ENCODE results near the gene KCNG1.
A peak's percentile ranks its signal among the peaks of the same experiment; 100 is the strongest.

The KCNG1 gene

DNA sequence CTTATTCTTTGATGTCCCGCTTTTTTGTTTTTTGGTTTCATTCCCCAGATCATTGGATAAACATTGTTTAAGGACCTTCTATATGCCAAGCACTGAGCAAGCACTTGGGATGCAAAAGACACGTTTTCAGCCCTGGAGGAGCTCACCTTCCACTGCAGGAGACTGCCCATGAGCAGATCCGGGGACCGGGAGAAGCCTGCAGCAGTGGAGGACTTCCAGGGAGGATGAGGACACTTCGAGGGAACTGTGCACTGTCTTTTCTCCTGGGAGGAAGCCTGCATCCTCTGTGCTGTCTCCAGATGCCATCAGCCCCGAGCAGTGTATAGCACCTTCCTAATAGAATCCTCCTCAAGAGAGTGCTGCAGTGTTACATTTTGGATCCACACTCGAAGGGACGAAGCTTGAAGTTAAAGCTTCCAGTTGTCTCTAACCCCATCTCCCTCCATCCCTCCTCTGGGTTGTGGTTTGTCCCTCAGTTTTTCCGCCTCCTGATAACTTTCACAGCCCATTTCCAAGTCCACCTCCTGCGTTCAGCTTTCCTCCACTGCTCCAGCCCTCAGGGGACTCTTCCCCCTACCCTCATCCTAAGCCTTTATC, 5.8 kb upstream of the KCNG1 start:
- no peak for DNase-seq (ENCODE audit: low read depth)
- H3K4me3 ChIP-seq (ENCODE audit: low read depth, low read length): no peak overlapping the region
- TF ChIP-seq, protein P1, sequence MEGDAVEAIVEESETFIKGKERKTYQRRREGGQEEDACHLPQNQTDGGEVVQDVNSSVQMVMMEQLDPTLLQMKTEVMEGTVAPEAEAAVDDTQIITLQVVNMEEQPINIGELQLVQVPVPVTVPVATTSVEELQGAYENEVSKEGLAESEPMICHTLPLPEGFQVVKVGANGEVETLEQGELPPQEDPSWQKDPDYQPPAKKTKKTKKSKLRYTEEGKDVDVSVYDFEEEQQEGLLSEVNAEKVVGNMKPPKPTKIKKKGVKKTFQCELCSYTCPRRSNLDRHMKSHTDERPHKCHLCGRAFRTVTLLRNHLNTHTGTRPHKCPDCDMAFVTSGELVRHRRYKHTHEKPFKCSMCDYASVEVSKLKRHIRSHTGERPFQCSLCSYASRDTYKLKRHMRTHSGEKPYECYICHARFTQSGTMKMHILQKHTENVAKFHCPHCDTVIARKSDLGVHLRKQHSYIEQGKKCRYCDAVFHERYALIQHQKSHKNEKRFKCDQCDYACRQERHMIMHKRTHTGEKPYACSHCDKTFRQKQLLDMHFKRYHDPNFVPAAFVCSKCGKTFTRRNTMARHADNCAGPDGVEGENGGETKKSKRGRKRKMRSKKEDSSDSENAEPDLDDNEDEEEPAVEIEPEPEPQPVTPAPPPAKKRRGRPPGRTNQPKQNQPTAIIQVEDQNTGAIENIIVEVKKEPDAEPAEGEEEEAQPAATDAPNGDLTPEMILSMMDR (conservative IDR thresholded peaks at IDR 0.05; ENCODE audit: low read depth, low read length): no peak

GRCh38 chr20:51027035-51027795, 4.3 kb upstream of the KCNG1 start:
- no peak overlapping the region for H3K4me3 ChIP-seq (ENCODE audit: low read depth, low read length)
- TF ChIP-seq, protein P1 (conservative IDR thresholded peaks at IDR 0.05; ENCODE audit: low read depth, low read length): no peak
- DNase-seq (ENCODE audit: low read depth): no peak

GRCh38 chr20:51026269-51026668, 3.4 kb upstream of the KCNG1 start:
- H3K4me3 ChIP-seq (ENCODE audit: low read depth, low read length): no peak overlapping the region
- DNase-seq (ENCODE audit: low read depth): no peak
- TF ChIP-seq, protein P1 (conservative IDR thresholded peaks at IDR 0.05; ENCODE audit: low read depth, low read length): no peak

GRCh38 chr20:51024761-51025160, 1.9 kb upstream of the KCNG1 start:
- no peak for DNase-seq (ENCODE audit: low read depth)
- H3K4me3 ChIP-seq (ENCODE audit: low read depth, low read length): no peak overlapping the region
- TF ChIP-seq, protein P1 (conservative IDR thresholded peaks at IDR 0.05; ENCODE audit: low read depth, low read length): no peak

DNA sequence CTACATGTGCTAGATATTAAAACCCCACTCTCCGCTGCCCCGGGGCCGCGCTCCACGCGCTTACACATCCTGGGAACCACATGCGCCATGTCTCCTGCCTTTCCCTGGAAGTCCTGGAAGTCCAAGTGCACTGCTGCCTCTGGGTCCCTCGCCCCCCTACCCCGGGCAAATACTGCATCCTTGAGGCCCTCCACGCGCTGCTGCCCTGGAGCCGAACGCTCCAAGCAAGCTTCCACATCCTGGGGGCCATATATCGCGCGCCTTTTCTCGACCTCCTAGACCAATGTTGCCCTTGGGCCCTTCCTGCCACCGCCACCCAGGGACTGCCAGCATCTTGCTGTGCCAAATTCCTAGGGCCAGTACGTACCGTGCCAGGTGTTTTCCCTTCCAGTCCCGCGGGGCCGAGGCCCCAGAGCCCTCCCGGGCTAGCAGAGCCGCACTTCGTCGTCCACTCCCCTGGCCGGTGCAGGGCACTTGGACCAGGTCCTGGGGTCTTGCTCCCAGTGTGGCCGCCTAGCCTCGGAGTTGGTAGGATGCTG, 779 bp upstream of the KCNG1 start:
- peak overlapping the region; percentile 67 for H3K4me3 ChIP-seq (ENCODE audit: low read depth, low read length)
- DNase-seq (ENCODE audit: low read depth): no peak
- TF ChIP-seq, protein P1 (conservative IDR thresholded peaks at IDR 0.05; ENCODE audit: low read depth, low read length): no peak

DNA sequence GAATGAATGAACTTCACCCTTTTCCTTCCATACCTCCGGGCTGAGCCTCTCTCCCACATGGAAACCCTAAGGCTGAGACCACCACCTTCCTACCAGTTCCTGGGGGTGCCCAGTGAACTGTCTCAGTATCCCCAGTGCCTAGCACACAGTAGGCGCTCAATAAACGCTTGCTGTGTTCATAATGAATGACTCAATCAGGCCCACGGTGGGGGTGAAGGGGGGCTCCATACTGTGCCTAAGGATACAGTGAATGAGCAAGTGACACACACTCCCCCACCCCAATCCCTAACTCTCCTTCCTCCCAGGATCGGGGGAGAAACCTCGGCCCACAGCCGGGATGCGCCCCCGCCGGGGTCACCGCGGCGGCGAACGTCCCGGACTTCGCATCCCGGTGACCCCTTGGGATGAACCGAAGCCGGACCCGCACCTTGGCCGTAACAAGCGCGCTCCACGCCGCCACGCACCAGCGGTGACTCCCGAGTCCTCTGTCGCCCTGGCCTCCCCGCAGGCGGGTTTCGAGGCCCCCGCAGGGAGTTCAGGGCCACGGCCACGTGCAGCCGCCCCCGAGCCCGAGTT, 592 bp downstream of the KCNG1 start:
- no peak for DNase-seq (ENCODE audit: low read depth)
- H3K4me3 ChIP-seq (ENCODE audit: low read depth, low read length): peak overlapping the region; percentile 67
- TF ChIP-seq, protein P1 (conservative IDR thresholded peaks at IDR 0.05; ENCODE audit: low read depth, low read length): no peak
